RPMI8226 (cell line): ENCODE data around the gene MAST4.

ENCODE experiments used
- DNase-seq: peaks from one replicate; pipeline ENCODE4 v3.0.0-alpha.2; 2015

MAST4 gene

DNA sequence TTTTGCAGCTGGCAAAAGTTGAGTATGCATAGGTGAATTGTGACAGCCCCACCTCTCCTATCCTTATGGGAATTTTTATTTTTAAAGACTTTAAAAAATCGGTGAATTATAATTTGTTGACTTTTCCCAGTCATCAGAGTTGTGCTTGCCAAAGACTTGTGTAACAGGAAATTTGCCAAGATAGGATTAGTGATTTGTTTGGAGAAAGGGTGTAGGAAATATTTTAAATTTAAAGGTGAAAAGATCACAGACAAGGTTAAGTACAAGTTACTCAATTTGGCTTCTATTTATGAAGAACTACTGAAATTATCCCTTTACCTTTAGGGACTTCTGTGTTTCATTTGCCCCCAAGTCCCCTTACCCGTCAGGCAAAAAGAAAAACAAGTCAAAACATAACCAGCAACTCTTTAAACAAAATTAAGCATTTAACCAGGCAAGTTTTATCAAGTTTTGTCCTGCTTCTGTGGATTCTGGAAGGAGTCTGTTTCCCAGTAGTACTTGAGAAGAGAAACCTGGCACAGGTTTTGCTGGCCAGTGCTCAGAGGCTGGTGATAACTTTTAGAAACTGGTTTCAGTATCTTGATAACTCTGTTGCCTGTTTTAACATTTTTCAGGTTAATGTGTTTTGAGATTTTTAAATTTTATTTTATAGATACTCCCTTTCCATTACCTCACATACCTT is 285.4 kb downstream of the MAST4 start:
- DNase-seq: no peak

DNA sequence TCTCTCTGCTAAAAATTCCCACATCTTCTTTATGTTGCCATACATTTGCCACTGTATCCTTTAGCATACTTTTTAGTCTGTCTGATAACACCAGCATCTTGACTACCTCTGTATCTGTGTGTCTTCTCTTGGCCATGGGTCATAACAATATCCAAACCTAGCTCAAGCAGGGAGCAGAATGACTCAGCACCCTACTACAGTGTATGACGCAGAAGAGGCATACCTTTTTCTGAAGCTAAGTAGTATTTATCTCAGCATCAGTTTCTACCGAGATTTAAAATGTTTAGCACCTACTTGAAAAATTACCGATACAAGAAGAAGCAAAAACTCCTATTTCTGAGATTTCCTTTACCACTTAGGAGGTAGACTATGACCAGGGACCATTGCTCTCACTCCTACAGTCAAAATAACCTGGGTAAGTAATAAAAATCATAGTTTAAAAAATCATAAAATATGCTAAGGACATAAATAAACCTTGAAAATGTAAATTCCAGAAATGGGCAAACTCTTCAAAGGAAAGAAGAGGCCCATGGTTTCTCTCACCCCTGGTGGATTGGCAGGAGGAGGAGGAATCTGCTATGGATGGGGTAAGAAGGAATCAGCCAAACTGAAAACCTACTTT is 286.5 kb downstream of the MAST4 start:
- DNase-seq: no peak

DNA sequence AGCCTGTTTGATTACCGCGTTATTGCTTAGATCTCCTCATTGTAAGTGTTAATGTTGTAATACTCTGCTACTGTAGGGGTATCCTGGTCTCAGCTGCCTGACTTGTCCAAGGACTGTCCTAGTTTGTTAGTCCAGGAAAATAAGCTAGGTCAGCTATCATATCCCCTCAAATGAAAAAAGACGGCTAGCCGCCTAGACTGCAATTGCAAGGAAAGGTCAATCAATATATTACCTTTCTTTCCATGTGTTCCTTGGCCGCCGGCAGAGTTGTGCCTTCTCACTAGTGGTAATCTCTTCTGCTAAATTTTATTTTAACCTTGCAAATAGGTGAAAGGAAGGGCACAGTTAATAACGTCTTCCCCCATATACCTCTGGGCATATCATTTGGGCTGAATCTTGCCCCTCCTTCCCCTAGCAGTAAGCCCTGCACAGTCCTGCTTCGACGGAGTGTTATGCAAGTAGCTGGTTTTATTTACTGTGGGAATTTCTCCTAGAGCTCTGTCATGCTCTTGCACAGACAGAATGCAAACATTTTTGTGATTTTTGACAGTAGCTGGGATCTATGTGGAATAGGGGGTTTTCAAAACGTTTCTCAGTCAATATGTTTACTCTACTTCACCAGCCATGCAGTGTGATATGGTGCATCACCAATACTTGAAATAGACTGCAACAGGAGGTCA is 288.5 kb downstream of the MAST4 start:
- DNase-seq: no peak

DNA sequence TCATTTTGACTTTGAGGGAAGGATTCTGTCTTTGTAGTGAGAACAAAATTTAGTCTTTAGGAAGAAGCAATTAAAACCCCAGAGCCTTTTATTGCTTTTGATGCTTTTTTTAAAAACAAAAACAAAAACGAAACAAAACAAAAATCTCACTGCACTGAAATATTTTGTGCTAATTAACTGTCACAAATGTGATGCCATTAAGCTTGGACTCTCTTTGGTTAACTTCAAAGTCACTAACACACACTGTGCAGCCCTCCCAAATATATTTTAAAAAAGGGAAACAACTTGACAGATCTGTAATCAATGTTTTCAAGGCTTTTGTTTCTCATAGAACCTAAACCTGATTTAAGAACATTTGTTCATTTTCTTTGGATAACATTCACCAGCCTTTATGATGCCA is 290.7 kb downstream of the MAST4 start:
- DNase-seq: no peak

DNA sequence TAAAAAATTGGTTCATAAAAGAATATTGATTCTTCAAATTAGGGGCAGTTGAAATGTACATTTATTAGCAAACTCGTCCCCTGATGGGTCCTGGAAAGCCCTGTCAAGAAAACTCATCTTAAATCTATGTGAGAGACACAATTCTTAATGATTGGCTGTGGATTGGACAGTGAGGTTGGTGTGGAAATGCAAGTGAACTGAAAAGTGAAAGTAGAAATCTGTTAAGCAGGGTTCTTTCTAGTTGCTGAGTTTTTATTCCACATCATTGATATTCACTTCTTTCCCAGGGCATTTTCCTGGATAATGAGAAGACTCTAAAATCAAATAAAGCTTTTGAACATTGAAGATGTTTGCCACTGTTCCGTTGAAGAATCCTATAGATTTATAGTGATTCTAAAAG is 292.4 kb downstream of the MAST4 start:
- no peak for DNase-seq

DNA sequence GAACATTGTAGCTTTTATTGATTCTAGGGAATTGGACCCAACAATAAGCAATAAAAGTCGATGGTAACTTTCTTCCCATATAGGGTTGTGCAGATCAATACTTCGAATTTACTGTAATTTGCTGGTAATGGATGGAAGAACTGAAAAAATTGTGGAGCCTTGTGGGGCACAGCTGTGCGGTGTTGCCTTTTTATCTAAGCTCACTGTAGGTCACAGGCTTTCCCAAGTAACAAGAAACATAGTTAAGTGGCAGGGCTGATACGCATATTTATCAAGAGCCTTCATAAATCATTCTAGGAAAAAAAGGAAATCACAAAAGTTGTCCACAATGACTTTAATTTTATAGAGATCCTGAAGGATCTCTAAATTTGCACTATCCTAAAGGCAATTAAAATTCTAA is 292.9 kb downstream of the MAST4 start:
- no peak for DNase-seq

DNA sequence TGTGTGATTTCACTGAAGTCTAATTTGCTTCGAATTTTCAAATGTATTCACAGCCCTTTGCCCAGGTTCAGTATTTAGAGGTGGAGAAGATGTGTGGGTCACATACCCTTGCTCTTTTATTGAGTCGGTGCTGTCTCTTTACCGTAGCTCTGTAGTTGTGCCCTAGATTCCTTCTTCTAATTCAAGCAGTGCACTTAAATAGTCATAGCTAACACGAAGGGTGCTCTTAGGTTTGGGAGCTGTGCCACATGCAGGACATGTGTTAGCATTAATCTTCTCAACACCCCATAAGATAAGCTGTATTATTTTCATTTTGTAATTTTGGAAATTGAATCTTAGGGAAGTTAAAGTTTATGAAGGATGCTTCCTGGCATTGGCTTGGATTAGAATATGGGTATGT is 293.3 kb downstream of the MAST4 start:
- DNase-seq: no peak

DNA sequence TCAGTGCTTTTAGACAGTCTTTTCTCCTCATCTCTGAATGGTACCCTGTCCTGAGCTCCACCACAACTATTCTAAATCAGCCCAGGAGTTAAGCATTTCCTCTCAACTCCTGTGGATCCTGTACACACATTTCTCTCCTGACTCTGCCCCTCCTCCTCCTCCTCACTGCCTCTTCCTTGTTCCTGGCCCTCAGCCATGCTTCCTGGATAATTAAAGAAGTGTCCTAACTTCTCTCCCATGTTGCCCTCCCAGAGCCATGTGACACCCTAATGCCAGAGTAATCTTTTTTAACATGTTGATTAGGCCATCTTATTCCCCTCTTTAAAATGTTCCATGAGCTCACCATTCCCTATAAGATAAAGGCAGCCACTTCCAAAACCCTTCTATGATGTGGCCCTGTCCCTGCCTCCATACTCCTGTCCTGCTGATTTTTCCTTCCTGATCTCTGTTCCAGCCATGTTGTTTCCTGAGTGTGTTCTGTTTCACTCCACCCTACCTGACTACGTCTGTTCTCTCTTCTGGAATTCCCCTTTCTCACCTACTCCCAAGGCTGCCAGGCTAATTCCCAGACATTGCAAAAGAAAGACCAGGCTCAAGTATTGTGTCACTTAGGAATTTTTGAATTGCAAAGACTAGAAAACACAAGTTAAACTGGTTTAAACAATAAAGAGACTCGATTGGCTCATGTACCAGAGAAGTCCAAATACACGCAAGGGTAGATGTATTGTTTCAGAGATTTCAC is 295.2 kb downstream of the MAST4 start:
- no peak for DNase-seq

DNA sequence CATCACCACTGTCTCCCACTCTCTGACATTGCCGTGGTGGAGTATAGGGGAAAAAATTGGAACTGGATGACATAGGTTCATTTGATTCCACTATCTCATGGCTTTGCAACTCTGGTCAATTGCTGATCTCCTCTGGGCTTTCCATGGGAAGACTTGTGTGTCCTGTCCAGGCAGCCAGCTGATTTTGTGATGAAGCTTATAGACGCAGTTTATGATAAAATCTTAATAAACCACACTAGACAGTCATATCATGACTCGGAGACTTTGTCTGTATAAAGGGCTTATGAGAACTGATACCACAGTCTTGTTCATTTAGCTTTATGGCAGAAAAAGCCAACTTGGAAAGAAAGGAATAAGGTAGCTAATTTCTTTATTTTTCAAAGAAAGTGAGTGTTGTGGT is 296.5 kb downstream of the MAST4 start:
- no peak for DNase-seq

DNA sequence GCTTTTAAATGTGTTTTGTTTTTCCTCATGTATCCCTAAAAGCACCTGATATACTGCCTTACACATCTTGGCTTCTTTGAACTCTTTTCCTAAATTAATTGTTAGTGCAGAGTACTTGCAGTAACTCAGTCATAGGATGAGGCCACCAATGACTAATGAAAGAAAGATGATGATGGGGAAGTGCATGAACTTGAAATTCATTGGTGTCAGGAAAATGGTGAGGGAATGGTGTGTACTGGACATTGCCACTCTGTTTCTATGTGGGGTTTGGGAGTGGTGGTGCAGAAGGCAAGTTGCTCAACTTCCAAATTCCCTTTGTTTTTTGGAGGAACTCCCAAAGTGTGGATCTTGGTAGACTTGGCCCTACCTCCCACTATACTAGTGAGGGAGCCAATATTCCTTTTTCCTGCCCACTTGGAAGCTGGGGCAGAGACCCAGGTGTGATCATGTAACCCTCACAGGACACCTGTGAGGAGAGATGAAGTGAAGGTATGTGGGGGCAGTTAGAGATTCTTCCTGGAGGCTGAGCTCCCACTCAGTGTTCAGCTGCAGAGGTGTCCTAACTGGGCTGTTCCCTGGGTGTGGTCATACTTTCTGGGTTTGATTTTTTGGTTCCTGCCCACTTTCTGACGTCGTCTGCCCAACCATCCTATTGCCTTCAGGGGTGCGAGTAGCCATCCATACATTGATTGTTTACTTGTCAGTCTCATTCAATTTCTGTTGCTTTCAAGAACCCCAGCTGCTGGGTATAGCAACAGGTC is 298.5 kb downstream of the MAST4 start:
- no peak for DNase-seq

DNA sequence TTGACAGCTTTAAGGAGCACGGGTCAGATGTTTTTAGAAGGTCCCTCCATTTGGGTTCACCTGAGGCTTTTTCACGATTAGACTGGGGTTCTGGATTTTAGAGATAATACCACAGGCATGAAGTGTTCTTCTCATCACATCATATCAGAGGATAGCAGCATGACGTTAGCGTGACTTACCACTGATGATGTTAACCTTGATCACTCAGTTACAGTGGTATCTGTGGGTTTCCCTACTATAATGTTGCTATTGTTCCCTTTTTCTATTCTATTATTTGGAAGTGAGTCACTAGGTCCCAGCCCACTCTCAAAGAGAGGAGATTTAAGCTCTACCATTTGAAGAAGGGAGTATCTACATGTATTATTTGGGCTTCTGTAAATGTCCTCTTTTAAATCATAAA is 300.0 kb downstream of the MAST4 start:
- DNase-seq: no peak

DNA sequence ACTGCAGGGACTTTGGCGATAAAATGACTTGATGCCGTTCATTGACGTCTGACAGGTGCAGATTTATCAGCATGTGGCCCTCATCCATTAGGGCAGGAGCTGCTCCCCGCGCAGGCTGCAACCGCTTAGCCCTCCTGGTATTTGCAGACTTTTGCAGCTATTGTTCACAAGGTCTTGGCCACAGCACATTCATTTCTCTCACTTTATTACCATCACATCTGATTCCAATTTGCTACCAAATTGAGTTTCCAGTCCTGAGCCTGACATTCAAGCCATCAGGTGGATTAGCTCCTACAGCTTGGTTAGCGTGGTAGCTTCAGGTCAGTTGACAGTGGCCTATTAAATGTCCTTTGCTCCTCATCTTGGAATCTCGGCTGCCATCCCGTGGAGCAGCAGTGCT is 301.2 kb downstream of the MAST4 start:
- DNase-seq: no peak

DNA sequence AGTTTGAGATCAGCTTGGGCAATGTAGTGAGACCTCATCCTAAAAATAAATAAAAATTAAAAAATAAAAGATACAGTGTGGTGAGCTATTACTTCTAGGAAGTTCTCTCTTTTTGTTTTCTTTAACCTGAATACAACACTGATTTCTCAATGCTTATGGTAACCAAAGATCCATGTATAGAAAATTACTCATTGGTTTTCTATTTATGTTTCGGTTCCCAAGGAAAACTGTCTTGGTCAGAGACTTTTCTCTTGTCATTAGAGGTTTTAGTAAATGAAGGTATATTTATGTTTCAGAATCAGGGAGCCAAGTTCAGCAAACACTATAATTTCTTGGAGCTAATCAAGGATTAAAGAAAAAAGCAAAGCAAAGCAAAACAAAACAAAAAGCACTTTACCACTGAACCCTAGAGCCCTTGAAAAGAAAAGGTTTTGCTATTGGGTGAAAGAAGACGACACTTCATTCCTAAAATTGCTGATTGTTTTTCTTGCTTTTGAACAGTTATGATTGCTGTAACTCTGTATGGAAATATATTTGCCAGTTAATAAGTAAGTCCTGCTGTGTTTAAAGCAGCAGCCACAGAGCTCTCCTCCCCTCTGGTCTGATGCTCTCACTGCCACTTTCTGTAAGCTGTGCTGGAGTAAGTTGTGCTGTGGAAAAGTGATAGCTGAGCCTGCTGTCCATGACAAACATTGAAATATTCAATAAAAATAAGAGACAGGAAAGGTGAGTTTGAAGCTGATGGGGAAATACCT is 302.2 kb downstream of the MAST4 start:
- no peak for DNase-seq

DNA sequence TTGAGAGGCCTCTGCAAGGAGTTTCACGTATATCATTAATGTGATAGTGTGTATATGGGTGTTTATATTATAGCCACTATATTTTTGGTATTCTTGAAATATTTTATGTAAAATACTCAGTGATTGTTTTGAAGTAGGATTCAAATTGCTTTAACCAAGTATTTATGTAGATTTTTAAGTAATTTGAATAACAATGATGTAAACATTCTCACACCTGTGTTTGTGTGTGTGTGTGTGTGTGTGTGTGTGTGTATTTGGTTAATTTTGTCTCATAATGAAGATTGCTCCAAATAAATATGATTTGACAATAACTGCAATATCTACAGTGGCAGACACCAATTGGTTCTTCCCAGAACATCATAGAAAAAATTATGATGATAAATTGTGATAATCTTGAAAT is 307.0 kb downstream of the MAST4 start:
- no peak for DNase-seq

DNA sequence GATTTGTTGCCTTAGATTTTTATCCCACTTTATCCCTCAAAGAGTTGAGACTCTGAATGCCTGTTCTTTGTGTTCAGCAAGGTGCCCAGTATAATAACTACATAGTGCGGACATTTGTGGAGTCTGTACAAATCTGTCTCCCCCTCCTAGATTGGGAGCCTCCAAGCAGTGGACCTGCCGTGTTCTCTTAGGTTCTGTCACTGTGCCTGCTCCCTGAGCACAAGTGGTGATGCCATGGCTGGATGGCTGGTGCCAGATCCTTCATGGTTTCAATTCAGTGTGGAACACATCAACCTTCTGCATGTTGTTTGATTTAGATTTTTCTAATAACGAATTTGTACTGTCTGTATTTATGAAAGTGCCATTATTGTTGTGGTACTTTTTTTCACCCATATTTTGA is 307.5 kb downstream of the MAST4 start:
- DNase-seq: no peak

DNA sequence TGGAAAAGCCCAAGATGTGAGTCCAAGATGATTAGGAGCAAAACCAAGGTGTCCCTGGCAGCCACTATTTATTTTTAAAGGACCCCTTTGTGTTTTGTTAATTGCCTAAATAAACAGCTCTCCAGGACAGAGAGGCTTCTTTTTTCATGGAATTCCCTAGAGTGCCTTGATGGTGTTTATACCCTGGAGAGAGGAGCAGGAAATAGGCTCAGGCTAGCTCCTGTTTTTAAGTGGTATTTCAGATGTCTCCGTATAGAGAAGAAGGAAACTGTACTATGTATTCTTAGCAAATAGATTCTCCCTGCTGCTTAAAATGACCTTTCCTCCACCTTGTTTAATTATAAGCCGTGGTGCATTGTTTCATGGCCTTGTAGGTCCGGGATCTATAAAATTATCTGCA is 308.0 kb downstream of the MAST4 start:
- DNase-seq: no peak

DNA sequence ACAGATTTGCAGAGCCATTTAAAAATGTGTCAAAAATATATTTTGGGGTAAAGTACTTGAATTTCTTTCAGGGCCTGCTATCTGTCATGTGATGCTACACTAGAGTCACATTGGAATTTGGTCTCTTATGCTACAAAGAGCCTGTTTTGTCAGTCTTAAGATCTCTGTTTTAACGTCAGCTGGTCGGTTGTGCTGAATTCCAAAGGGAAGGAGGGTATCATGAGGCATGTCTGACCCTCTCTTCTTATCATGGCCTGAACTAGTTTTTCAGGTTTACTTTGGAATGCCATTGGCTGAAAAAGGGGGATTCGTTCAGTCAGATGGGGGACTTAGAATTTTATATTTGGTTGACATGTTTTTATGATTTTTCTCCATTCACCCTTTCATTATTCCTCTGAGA is 309.8 kb downstream of the MAST4 start:
- no peak for DNase-seq

DNA sequence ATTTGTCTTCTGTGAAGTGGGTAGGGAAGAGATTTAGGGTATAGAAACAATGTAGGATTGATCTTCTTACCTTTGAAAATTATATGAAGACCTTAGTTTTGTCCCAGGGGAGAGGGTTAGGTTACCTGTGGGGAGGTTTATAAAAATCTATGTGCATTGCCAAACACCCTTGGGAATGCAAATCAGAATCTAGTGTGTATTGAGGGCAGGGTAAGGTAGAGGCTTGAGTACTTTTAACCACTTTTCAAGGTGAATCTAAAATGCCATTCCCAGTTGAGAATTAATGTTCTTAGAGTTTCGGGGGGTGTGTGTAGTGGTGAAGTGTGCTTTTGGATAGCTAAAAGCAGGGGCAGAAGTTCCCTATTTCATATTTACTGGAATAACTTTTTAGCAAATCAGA is 312.0 kb downstream of the MAST4 start:
- DNase-seq: no peak

DNA sequence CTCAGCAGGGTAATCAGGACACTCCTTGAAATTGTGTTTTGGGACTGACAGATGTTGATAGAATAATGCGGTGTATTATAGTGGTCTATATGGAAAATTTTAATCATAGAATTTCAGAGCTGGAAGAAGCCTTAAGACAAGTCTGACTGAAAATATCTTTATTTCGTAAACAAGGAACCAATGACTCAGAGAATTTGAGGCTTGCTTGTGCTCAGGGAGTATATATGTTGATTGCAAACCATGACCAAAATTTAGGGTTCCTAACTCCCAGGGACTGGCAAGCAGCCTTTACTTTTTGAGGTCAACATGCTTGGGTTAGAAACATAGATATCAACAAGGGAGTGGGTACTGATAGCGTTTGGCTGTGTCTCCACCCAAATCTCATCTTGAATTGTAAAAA is 313.2 kb downstream of the MAST4 start:
- no peak for DNase-seq

DNA sequence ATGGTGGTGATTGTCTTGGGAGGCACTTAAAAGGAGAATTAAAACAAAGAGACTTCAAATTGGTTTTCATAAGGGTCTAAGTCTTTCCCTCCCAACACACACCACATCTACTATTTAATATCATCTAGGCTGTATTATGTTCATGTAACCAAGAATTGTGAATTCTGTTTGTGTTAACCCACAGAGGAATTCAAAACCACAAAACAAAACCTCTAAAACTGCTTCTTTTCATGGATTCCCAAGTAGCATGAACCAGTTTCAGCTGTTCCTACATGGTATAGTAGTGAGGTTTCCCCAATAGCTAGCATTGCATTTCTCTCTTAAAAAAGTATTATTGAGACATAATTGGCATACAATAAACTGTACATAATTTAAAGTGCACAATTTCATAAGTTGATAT is 316.6 kb downstream of the MAST4 start:
- no peak for DNase-seq

DNA sequence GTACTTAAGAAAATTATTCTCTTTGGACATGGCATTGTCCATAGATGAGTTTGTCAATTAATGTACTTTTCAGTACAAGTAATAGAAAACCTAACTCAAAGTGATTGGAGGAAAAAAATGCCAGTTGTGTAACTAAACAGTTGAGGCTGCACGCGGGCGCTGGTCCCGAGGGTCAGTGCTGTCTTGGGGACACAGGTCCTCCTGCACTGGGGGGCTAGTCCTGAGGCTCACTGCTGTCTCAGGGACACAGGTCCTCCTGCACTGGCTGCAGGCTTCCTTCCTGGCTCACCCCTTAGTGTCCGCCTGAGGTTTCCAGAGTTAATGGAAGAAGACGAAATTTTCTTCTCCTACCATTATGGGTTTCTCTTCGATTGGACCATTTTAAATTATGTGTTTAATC is 319.3 kb downstream of the MAST4 start:
- no peak for DNase-seq

DNA sequence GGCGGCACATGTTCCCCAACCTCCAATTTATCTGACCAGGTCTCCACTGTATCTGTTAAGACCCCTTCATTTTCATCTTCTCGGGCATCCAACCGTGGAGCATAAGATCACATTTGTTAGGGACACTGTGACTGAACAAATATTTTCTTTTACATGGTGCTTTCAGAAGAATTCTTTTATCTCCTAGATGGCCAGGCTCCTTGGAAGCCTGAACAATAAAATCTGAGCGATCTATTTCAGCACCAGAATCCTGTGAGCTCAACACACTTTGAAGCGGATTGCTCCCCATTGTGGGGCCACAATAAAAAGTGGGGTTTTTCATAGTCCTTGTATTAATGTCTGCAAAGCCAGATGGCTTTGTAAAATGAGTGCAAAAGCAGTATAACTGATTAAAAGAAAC is 326.7 kb downstream of the MAST4 start:
- no peak for DNase-seq
